HEK293 (cell line): ENCODE results near the gene IFI30.

ENCODE experiments used
- CTCF ChIA-PET: fragments of 350-600 bp; formaldehyde crosslinking; extraction: SDS; loops from one replicate; lab custom pipeline; 2021; ENCODE audit warnings: antibody characterized with exemption; lab: Yijun Ruan, JAX
- POLR2A ChIA-PET: fragments of 300-600 bp; formaldehyde crosslinking; extraction: SDS; loops from one replicate; lab custom pipeline; 2020; ENCODE audit warnings: antibody characterized with exemption, inconsistent platforms; lab: Yijun Ruan, JAX
- H3K27ac ChIP-seq: fragments of 200-500 bp; sonication (Bioruptor generic); 2 replicates; pipeline ENCODE4 v1.5.1; 2014; ENCODE audit warnings: low read depth, low read length, control low read depth, inconsistent platforms; ENCODE audit errors: extremely low read depth
- H3K36me3 ChIP-seq, 2 experiments: fragments of 200-500 bp in 1 of 2; sonication (Bioruptor generic) in 1 of 2; 1 replicate in 1 of 2; 2 replicates in 1 of 2; pipeline ENCODE4 v1.5.1; 2014 to 2017; ENCODE audit warnings: inconsistent platforms in 2 of 2, low read length in 2 of 2; ENCODE audit not compliant: control insufficient read depth in 2 of 2, insufficient read depth in 1 of 2
- H3K4me1 ChIP-seq: fragments of 200-500 bp; sonication (Bioruptor generic); 2 replicates; pipeline ENCODE4 v1.5.1; 2014; ENCODE audit warnings: mild to moderate bottlenecking, low read length, inconsistent platforms; ENCODE audit not compliant: control insufficient read depth, insufficient read depth
- H3K4me3 ChIP-seq: 2 replicates; pipeline ENCODE4 v1.5.1; 2011; ENCODE audit warnings: low read depth, mild to moderate bottlenecking, control low read depth, low read length, moderate library complexity
- H3K9me3 ChIP-seq: fragments of 200-500 bp; sonication (Bioruptor generic); 2 replicates; pipeline ENCODE4 v1.5.1; 2014; ENCODE audit warnings: low read depth, low read length, inconsistent platforms; ENCODE audit not compliant: control insufficient read depth, insufficient read depth
- BCL11A ChIP-seq: fragments of 450-650 bp; formaldehyde crosslinking; IDR thresholded peaks from 2 replicates; pipeline ENCODE4 v1.5.1; 2016; ENCODE audit warnings: low read depth, missing biosample characterization, missing genetic modification characterization
- FEZF1 ChIP-seq: fragments of 450-650 bp; formaldehyde crosslinking; IDR thresholded peaks from 2 replicates; pipeline ENCODE4 v1.5.1; 2016; ENCODE audit warnings: missing biosample characterization, missing genetic modification characterization
- HOXA7 ChIP-seq: sonication (generic); formaldehyde crosslinking; IDR thresholded peaks from 2 replicates; pipeline ENCODE4 v1.8.1; 2022; ENCODE audit warnings: missing genetic modification reagents, borderline replicate concordance
- KLF1 ChIP-seq: fragments of 450-650 bp; formaldehyde crosslinking; IDR thresholded peaks from 2 replicates; pipeline ENCODE4 v1.5.1; 2016; ENCODE audit warnings: missing biosample characterization, missing genetic modification characterization
- OVOL3 ChIP-seq: fragments of 450-650 bp; formaldehyde crosslinking; IDR thresholded peaks from 2 replicates; pipeline ENCODE4 v1.5.1; 2016; ENCODE audit warnings: missing biosample characterization, missing genetic modification characterization
- ZBTB21 ChIP-seq: fragments of 450-650 bp; formaldehyde crosslinking; IDR thresholded peaks from 2 replicates; pipeline ENCODE4 v1.5.1; 2017; ENCODE audit warnings: missing biosample characterization, missing genetic modification characterization
- ZBTB7A ChIP-seq: fragments of 450-650 bp; formaldehyde crosslinking; IDR thresholded peaks from 2 replicates; pipeline ENCODE4 v1.5.1; 2016; ENCODE audit warnings: low read depth, missing biosample characterization, missing genetic modification characterization
- ZNF114 ChIP-seq: fragments of 450-650 bp; formaldehyde crosslinking; IDR thresholded peaks from 2 replicates; pipeline ENCODE4 v1.5.0; 2017; ENCODE audit warnings: missing biosample characterization, missing genetic modification characterization
- ZNF16 ChIP-seq: fragments of 450-650 bp; formaldehyde crosslinking; IDR thresholded peaks from 2 replicates; pipeline ENCODE4 v1.5.1; 2016; ENCODE audit warnings: low read depth, missing biosample characterization, missing genetic modification characterization
- ZNF24 ChIP-seq: fragments of 450-650 bp; formaldehyde crosslinking; IDR thresholded peaks from 2 replicates; pipeline ENCODE4 v1.5.1; 2016; ENCODE audit warnings: missing biosample characterization, missing genetic modification characterization
- ZNF274 ChIP-seq, 2 experiments: fragments of 200-500 bp in 1 of 2; fragments of 450-650 bp in 1 of 2; sonication (Bioruptor generic) in 1 of 2; formaldehyde crosslinking in 1 of 2; IDR thresholded peaks; 2 replicates each; pipeline versions ENCODE4 v1.5.1 to v1.6.1; 2014 to 2016; ENCODE audit warnings: borderline replicate concordance in 1 of 2, inconsistent platforms in 1 of 2, low read length in 1 of 2, missing biosample characterization in 1 of 2, missing genetic modification characterization in 1 of 2
- ZNF311 ChIP-seq: fragments of 450-650 bp; formaldehyde crosslinking; IDR thresholded peaks from 2 replicates; pipeline ENCODE4 v1.5.1; 2017; ENCODE audit warnings: missing biosample characterization, missing genetic modification characterization, borderline replicate concordance
- ZNF426 ChIP-seq: fragments of 450-650 bp; formaldehyde crosslinking; IDR thresholded peaks from 2 replicates; pipeline ENCODE4 v1.5.1; 2017; ENCODE audit warnings: missing biosample characterization, missing genetic modification characterization, mild to moderate bottlenecking, inconsistent platforms, moderate library complexity
- ZNF514 ChIP-seq: fragments of 450-650 bp; formaldehyde crosslinking; IDR thresholded peaks from 2 replicates; pipeline ENCODE4 v1.5.1; 2016; ENCODE audit warnings: missing biosample characterization, missing genetic modification characterization
- ZNF561 ChIP-seq: fragments of 450-650 bp; IDR thresholded peaks from 2 replicates; pipeline ENCODE4 v1.5.1; 2018; ENCODE audit warnings: missing biosample characterization, missing genetic modification characterization, borderline replicate concordance
- ZNF629 ChIP-seq: fragments of 450-650 bp; formaldehyde crosslinking; IDR thresholded peaks from 2 replicates; pipeline ENCODE4 v1.5.1; 2017; ENCODE audit warnings: missing biosample characterization, missing genetic modification characterization
- ZNF658 ChIP-seq: fragments of 450-650 bp; formaldehyde crosslinking; IDR thresholded peaks from 2 replicates; pipeline ENCODE4; 2016; ENCODE audit warnings: missing biosample characterization, missing genetic modification characterization
- ZNF792 ChIP-seq: fragments of 450-650 bp; formaldehyde crosslinking; IDR thresholded peaks from 2 replicates; pipeline ENCODE4 v1.5.1; 2016; ENCODE audit warnings: missing biosample characterization, missing genetic modification characterization
- ZSCAN23 ChIP-seq: fragments of 450-650 bp; formaldehyde crosslinking; IDR thresholded peaks from 2 replicates; pipeline ENCODE4 v1.5.1; 2016; ENCODE audit warnings: missing biosample characterization, missing genetic modification characterization
- TF ChIP-seq, protein P1 (sequence below): fragments of 450-650 bp; formaldehyde crosslinking; IDR thresholded peaks from 2 replicates; pipeline ENCODE4 v1.5.1; 2016; ENCODE audit warnings: missing biosample characterization, missing genetic modification characterization
- TF ChIP-seq, protein P2 (sequence below): fragments of 450-650 bp; formaldehyde crosslinking; IDR thresholded peaks from 2 replicates; pipeline ENCODE4 v1.5.1; 2016; ENCODE audit warnings: missing biosample characterization, missing genetic modification characterization
- TF ChIP-seq, protein P3 (sequence below): fragments of 450-650 bp; formaldehyde crosslinking; IDR thresholded peaks from 2 replicates; pipeline ENCODE4 v1.5.1; 2016; ENCODE audit warnings: missing biosample characterization, missing genetic modification characterization
- TF ChIP-seq, protein P4 (sequence below): fragments of 450-650 bp; formaldehyde crosslinking; IDR thresholded peaks from 2 replicates; pipeline ENCODE4 v1.5.1; 2017; ENCODE audit warnings: missing biosample characterization, missing genetic modification characterization
- TF ChIP-seq, protein P5 (sequence below): fragments of 450-650 bp; formaldehyde crosslinking; IDR thresholded peaks from 2 replicates; pipeline ENCODE4 v1.5.1; 2016; ENCODE audit warnings: missing biosample characterization, missing genetic modification characterization
- TF ChIP-seq, protein P6 (sequence below): fragments of 450-650 bp; formaldehyde crosslinking; IDR thresholded peaks from 2 replicates; pipeline ENCODE4 v1.5.1; 2016; ENCODE audit warnings: missing biosample characterization, missing genetic modification characterization

The IFI30 gene

DNA sequence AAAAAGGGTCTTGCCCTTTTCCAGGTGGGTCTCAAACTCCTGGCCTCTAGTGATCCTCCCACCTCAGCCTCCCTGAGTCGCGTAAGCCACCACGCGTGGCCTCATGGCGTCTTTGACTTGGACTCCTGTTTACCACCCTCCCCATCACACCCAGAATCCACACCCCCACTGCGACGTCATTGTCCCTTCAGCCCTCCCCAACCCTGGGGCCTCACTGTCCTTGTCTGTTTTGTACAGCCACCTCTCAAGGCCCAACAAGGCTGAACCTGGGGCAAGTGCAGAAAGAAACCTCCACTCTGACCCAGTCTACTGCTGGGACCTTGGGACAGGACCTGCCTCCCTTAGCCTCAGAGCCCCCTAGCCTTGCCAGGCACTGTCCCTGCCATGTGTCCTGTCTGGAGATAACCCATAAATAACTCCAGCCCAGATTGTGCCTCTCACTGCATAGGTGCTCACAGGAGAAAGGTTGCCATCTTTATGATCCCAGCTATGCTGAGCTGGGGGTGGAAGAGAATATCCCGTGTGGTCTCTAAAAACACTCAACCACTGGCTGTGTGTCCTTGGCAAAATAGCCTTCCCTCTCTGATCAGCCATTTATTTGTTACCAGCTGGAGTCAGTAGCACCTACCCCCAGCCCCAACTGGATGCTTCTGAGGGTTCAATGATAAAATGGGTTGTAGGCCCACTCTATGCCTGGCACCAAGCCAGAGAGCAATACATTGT is 1.8 kb upstream of the IFI30 start:
- H3K9me3 ChIP-seq = no peaks in the 10 kb centered on the region
- CTCF ChIA-PET = interaction anchor here (0.6 to 1.5 kb wide), 8 partner anchors 9 to 106 kb away, joined by 3 to 8 read pairs (median 4); no protein-coding TSS in a partner anchor
- no peaks in the 10 kb centered on the region for H3K4me1 ChIP-seq
- no peak overlapping the region for H3K4me3 ChIP-seq
- no peak overlapping the region for H3K27ac ChIP-seq
- peaks cover 0 to 39% of the 10 kb centered on the region in 2 experiments; a peak in 2 of 3 replicates for H3K36me3 ChIP-seq
- POLR2A ChIA-PET = no interaction called here
- TF ChIP-seq ZNF629 (tag by site-specific recombination) (peak; percentile 40; the same call in 1 of the 2 replicates), ZNF658 (tag by site-specific recombination) (no peak), ZNF514 (tag by site-specific recombination) (no peak), BCL11A (no peak), ZNF16 (tag by site-specific recombination) (no peak), ZNF311 (no peak), ZBTB21 (no peak), HOXA7 (CRISPR knock-in tag) (no peak), OVOL3 (tag by site-specific recombination) (no peak), ZNF114 (tag by site-specific recombination) (no peak), ZNF274 (IDR thresholded peaks at IDR 0.05; ENCODE audit: low read length) (no peak), ZNF274 (tag by site-specific recombination; IDR thresholded peaks at IDR 0.05; ENCODE audit: borderline replicate concordance) (no peak), ZNF426 (tag by site-specific recombination) (no peak), KLF1 (tag by site-specific recombination) (0 out of 2 replicates have a peak, but pooled peaks have one; percentile 12), FEZF1 (tag by site-specific recombination) (no peak), ZNF561 (tag by site-specific recombination) (no peak), ZBTB7A (tag by site-specific recombination) (no peak), ZNF792 (no peak), ZSCAN23 (tag by site-specific recombination) (no peak), ZNF24 (tag by site-specific recombination) (no peak)
- TF ChIP-seq, protein P1, sequence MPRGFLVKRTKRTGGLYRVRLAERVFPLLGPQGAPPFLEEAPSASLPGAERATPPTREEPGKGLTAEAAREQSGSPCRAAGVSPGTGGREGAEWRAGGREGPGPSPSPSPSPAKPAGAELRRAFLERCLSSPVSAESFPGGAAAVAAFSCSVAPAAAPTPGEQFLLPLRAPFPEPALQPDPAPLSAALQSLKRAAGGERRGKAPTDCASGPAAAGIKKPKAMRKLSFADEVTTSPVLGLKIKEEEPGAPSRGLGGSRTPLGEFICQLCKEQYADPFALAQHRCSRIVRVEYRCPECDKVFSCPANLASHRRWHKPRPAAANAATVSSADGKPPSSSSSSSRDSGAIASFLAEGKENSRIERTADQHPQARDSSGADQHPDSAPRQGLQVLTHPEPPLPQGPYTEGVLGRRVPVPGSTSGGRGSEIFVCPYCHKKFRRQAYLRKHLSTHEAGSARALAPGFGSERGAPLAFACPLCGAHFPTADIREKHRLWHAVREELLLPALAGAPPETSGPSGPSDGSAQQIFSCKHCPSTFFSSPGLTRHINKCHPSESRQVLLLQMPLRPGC = no peak
- TF ChIP-seq, protein P2, sequence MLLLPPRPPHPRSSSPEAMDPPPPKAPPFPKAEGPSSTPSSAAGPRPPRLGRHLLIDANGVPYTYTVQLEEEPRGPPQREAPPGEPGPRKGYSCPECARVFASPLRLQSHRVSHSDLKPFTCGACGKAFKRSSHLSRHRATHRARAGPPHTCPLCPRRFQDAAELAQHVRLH (tag by site-specific recombination) = 0 out of 2 replicates have a peak, but pooled peaks have one; percentile 21
- TF ChIP-seq, protein P3, sequence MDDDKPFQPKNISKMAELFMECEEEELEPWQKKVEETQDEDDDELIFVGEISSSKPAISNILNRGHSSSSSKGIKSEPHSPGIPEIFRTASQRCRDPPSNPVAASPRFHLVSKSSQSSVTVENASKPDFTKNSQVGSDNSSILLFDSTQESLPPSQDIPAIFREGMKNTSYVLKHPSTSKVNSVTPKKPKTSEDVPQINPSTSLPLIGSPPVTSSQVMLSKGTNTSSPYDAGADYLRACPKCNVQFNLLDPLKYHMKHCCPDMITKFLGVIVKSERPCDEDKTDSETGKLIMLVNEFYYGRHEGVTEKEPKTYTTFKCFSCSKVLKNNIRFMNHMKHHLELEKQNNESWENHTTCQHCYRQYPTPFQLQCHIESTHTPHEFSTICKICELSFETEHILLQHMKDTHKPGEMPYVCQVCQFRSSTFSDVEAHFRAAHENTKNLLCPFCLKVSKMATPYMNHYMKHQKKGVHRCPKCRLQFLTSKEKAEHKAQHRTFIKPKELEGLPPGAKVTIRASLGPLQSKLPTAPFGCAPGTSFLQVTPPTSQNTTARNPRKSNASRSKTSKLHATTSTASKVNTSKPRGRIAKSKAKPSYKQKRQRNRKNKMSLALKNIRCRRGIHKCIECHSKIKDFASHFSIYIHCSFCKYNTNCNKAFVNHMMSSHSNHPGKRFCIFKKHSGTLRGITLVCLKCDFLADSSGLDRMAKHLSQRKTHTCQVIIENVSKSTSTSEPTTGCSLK (tag by site-specific recombination) = no peak
- TF ChIP-seq, protein P4, sequence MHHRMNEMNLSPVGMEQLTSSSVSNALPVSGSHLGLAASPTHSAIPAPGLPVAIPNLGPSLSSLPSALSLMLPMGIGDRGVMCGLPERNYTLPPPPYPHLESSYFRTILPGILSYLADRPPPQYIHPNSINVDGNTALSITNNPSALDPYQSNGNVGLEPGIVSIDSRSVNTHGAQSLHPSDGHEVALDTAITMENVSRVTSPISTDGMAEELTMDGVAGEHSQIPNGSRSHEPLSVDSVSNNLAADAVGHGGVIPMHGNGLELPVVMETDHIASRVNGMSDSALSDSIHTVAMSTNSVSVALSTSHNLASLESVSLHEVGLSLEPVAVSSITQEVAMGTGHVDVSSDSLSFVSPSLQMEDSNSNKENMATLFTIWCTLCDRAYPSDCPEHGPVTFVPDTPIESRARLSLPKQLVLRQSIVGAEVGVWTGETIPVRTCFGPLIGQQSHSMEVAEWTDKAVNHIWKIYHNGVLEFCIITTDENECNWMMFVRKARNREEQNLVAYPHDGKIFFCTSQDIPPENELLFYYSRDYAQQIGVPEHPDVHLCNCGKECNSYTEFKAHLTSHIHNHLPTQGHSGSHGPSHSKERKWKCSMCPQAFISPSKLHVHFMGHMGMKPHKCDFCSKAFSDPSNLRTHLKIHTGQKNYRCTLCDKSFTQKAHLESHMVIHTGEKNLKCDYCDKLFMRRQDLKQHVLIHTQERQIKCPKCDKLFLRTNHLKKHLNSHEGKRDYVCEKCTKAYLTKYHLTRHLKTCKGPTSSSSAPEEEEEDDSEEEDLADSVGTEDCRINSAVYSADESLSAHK = no peak
- TF ChIP-seq, protein P5, sequence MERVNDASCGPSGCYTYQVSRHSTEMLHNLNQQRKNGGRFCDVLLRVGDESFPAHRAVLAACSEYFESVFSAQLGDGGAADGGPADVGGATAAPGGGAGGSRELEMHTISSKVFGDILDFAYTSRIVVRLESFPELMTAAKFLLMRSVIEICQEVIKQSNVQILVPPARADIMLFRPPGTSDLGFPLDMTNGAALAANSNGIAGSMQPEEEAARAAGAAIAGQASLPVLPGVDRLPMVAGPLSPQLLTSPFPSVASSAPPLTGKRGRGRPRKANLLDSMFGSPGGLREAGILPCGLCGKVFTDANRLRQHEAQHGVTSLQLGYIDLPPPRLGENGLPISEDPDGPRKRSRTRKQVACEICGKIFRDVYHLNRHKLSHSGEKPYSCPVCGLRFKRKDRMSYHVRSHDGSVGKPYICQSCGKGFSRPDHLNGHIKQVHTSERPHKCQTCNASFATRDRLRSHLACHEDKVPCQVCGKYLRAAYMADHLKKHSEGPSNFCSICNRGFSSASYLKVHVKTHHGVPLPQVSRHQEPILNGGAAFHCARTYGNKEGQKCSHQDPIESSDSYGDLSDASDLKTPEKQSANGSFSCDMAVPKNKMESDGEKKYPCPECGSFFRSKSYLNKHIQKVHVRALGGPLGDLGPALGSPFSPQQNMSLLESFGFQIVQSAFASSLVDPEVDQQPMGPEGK (tag by site-specific recombination) = 0 out of 2 replicates have a peak, but pooled peaks have one; percentile 20
- TF ChIP-seq, protein P6, sequence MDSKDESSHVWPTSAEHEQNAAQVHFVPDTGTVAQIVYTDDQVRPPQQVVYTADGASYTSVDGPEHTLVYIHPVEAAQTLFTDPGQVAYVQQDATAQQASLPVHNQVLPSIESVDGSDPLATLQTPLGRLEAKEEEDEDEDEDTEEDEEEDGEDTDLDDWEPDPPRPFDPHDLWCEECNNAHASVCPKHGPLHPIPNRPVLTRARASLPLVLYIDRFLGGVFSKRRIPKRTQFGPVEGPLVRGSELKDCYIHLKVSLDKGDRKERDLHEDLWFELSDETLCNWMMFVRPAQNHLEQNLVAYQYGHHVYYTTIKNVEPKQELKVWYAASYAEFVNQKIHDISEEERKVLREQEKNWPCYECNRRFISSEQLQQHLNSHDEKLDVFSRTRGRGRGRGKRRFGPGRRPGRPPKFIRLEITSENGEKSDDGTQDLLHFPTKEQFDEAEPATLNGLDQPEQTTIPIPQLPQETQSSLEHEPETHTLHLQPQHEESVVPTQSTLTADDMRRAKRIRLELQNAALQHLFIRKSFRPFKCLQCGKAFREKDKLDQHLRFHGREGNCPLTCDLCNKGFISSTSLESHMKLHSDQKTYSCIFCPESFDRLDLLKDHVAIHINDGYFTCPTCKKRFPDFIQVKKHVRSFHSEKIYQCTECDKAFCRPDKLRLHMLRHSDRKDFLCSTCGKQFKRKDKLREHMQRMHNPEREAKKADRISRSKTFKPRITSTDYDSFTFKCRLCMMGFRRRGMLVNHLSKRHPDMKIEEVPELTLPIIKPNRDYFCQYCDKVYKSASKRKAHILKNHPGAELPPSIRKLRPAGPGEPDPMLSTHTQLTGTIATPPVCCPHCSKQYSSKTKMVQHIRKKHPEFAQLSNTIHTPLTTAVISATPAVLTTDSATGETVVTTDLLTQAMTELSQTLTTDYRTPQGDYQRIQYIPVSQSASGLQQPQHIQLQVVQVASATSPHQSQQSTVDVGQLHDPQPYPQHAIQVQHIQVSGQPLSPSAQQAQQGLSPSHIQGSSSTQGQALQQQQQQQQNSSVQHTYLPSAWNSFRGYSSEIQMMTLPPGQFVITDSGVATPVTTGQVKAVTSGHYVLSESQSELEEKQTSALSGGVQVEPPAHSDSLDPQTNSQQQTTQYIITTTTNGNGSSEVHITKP (tag by site-specific recombination) = peak; percentile 90
